Fibroblast of skin of back (primary cell): ENCODE measurements around the gene NDUFS2. TPM values are rescaled to one million over a fixed set of nuclear protein-coding genes. Genes with fewer than 3 reads are reported as not detected.
A peak's percentile ranks its signal among the peaks of the same experiment; 100 is the strongest.

Experiments used
- DNase-seq: peaks from one replicate; pipeline ENCODE4 v3.0.0-alpha.2; 2013
- polyA plus RNA-seq, 2 experiments: library from polyadenylated mRNA; unstranded; fragments of 120-200 nt; gene quantifications; one replicate each; pipeline ENCODE4 v1.2.1, GENCODE V29; 2013; ENCODE audit not compliant: insufficient read length in 2 of 2

NDUFS2 gene
- 137 TPM for polyA plus RNA-seq (2013, experiment 1 of 2; ENCODE audit: insufficient read length)
- polyA plus RNA-seq (2013, experiment 2 of 2; ENCODE audit: insufficient read length) = 119 TPM

DNA sequence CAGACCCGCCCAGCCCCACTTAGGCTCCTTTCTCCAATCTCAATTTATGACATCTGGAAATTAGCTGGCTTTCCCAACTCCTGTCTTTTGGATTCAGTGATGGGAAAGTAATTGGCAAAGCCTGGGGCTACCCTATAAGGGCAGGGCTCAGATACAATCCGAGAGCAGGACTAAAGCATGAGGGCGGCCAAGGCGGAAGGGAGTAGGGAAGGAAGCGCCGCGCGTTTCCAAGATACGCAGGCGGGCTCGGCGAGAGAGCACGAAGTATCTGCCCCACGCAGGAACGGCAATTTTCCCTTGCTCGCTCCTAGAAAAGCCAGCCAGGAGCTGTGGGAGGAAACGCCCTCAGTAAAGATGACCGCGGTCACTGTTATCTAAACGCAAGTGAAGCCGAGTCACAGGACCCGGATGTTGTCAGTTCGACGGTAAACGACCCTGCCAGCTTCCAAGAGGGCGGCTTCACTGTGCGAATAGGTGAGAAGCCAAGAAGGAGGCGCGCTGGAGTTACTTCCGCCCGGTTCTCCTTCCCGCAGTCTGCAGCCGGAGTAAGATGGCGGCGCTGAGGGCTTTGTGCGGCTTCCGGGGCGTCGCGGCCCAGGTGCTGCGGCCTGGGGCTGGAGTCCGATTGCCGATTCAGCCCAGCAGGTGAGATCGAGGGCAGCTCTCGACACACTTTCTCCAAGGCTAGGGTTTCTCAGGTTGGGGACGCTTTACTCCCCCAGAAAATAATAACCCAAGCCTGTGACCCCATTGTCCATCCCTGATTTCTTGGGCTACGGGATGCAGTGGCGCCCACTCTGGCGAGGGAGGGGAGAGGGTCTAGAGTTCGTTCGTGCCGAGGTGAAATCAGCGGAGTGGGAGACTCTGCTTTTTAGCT is at the start of gene NDUFS2:
NDUFS2 (plus strand) TSS at position 532 of the 877 bp plus-strand sequence; CDS start at position 551, 19 bp downstream.
- DNase-seq = peak; percentile 99

DNA sequence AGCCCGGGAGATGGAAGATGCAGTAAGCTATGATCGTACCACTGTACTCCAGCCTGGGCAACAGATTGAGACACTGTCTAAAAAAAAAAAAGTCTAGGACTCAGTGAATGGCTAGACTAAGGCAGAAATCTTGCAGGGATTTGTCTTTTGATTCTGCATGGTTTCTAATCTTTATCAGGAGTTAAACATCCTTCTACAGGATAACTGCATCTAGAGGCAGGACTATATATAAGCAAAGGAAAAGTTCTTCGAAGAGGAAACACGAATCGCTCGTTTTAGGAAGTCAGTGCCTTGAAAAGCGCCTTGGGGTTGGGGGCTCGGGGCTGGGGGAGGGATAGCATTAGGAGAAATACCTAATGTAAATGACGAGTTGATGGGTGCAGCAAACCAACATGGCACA is 49.0 kb upstream of the NDUFS2 start:
- no peak for DNase-seq

DNA sequence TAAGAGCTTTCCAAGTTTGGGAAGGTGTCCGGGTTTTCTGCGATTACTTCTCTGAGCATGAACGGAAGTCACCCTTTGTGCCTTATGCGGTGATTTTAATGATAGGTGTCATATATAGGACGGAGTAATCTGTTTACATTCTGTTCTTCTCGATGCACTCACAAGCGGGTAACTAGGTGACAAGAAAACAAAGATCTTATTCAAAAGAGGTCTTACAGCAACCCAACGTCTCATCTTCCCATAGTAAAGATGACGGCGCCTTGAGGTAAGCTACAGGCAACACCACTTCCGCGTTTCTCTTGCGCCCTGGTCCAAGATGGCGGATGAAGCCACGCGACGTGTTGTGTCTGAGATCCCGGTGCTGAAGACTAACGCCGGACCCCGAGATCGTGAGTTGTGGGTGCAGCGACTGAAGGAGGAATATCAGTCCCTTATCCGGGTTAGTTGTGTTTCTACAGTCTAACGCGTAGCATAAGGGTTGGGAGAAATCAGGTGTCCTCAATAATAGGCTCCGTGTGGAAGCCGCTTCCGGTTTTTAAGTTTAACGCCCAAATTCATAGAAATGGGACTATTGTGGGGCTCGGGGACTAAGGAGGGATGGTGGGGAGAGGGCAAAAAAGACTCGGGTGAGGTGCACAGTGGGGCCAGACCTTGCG is 48.4 kb upstream of the NDUFS2 start, which contains the start of gene UFC1:
UFC1 (plus strand) TSS at position 297 of the 656 bp plus-strand sequence; CDS start at position 317, 20 bp downstream.
- DNase-seq = peak; percentile 89

DNA sequence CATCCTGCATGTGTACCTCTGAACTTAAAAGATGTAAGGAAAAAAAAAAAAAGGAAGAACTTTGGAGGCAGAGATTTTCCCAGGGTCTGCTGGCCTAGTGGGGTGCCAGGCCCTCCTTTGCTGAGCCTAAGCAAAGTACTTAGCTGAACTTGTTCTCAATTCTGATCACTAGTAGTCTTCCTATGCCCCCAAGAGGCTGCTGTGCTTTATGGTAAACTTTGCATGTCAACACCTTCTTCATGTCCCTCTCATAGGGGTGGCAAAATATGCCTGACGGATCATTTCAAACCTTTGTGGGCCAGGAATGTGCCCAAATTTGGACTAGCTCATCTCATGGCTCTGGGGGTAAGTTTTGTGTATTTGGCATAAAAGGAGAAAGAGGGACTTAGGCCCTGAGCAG is 44.3 kb upstream of the NDUFS2 start:
- DNase-seq = no peak

DNA sequence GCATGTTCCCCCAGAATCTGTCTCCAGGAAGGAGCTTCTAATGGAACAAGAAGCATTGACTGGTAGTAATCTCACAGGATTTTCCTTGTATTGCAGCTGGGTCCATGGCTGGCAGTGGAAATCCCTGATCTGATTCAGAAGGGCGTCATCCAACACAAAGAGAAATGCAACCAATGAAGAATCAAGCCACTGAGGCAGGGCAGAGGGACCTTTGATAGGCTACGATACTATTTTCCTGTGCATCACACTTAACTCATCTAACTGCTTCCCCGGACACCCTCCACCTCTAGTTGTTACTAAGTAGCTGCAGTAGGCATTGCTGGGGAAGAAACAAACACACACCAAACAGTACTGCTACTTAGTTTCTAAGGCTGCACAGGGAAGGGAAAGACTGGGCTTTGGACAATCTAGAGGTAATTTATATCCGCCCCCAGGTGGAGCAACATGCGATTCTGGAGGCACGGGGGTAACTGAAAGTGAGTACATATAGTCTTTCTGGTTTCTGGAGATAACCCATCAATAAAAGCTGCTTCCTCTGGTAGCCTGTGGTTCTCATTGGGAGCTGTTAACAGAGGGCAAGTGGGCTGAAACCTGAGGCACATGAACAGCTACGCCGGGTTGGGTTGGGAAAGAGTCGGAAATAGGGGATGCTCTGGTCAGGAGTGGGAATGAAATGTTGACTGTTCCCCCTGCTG is 43.7 kb upstream of the NDUFS2 start:
- no peak for DNase-seq

DNA sequence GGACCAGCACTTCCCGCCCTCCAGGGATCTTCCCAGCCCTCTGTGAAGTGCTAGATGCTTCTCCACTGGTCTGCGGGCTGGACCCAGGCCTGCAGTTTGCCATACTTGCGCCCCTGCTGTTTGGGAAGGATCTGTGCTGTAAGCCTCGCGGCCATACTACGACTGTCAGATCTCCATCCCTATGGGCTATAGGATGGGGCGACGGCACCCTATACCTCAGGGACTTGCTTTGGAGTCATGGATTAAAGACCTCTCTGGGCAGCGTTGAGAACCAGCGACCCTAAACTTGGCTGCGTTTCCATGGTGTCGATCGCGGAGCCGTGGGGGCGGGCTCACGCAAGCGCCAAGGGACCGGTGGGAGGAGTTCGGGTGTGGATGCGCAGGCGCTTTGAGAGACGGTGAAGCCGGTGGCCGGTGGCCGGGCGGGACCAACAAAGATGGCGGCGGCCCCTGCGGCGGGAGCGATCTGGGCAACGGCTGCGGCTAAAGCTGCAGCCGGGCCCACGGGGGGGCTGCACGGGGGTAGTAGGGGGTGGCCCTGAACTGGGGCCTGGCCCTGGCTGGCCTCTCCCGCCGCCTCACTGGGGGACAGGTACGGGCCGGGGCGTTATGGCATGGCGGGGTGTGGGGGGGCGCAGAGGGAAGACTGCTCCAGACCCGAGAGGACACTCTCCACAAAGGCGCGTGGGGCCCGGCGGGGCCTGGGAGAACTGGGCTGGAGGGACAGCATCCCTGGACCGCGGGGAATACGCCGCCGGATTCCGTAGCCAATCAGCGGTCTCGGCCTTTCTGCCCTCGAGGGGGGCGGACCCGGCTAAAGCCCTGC is 42.9 kb upstream of the NDUFS2 start, which contains the start of gene USP21:
USP21 (plus strand) TSS at position 414 of the 826 bp plus-strand sequence. CDS start 1,141 bp downstream, outside the sequence.
- peak; percentile 87 for DNase-seq

DNA sequence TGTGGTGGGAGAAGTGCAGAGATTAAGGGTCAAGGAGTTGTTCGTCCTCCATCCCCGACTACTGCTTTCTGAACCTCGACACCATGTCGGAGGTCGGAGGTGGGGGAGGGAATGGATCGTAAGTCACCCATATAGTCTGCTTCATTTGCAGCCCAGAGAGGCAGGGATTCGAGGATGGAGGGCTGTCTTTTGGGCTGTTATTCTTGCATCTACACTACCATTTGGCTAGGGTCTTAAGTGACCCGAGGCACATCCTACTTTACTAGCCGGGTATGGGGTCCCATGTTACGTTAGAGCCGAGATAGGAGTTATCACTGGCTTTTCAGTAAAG is 42.3 kb upstream of the NDUFS2 start:
- no peak for DNase-seq

DNA sequence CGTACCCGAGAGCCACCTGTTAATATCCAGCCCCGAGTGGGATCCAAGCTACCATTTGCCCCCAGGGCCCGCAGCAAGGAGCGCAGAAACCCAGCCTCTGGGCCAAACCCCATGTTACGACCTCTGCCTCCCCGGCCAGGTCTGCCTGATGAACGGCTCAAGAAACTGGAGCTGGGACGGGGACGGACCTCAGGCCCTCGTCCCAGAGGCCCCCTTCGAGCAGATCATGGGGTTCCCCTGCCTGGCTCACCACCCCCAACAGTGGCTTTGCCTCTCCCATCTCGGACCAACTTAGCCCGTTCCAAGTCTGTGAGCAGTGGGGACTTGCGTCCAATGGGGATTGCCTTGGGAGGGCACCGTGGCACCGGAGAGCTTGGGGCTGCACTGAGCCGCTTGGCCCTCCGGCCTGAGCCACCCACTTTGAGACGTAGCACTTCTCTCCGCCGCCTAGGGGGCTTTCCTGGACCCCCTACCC is 41.5 kb upstream of the NDUFS2 start:
- no peak for DNase-seq

DNA sequence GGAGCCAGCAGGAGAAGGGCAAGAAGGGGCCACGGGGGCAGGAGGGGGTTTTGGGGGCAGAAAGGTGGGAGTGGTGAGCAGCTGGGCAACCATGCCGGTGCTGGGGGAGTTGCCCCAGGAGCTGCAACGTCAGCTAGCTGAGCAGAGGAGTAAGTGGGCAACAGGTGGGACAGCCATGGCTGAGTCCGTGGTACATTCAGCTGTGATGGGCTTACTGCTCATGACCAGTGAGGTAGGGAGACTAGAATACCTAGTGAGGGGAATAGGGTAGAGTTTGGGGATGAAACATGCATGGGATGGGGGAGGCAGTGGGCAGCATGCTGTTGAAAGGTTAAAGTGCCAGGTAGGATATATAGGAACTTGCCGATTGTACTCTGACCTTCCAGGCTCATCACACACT is 40.5 kb upstream of the NDUFS2 start:
- no peak for DNase-seq

DNA sequence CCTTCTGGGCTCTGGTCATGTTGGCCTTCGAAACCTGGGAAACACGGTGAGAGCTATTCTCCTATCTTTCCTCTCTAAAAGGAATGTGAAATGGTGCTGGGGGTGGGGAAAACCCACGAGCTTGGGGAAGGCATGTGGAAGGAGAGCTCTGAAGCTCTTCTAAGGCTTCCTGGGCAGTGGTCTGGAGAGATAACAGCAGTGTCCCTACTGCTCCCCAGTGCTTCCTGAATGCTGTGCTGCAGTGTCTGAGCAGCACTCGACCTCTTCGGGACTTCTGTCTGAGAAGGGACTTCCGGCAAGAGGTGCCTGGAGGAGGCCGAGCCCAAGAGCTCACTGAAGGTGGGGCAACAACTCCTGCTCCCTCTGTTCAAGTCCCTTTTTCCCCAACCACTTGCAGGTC is 40.1 kb upstream of the NDUFS2 start:
- DNase-seq = no peak

DNA sequence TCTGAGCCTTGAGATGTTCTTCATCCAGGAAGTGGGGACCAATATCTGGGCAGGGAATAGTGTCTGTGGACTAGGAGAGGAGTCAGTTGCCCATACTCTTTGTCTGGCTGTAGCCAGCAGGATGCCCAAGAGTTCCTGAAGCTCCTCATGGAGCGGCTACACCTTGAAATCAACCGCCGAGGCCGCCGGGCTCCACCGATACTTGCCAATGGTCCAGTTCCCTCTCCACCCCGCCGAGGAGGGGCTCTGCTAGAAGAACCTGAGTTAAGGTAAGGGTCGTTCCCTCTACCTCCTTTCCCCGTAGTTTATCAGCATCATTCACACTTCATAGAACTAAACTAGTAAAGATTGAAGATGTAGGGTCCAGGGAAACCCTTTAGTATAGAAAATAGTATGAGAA is 39.4 kb upstream of the NDUFS2 start:
- DNase-seq = no peak

DNA sequence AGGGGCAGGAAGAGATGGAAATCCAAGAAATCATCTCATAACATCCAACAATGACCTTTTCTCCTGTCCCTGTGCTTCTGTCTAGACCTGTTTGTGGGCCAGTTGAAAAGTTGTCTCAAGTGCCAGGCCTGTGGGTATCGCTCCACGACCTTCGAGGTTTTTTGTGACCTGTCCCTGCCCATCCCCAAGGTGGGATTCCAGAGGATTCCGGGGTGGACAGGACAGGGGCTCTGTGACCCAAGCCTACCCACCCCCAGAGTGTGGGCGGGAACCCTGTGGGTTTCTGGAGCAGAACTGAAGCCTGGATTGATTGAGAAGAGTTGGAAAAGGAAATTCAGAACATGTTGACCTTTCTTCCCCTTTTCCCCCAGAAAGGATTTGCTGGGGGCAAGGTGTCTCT is 38.4 kb upstream of the NDUFS2 start:
- DNase-seq = no peak

DNA sequence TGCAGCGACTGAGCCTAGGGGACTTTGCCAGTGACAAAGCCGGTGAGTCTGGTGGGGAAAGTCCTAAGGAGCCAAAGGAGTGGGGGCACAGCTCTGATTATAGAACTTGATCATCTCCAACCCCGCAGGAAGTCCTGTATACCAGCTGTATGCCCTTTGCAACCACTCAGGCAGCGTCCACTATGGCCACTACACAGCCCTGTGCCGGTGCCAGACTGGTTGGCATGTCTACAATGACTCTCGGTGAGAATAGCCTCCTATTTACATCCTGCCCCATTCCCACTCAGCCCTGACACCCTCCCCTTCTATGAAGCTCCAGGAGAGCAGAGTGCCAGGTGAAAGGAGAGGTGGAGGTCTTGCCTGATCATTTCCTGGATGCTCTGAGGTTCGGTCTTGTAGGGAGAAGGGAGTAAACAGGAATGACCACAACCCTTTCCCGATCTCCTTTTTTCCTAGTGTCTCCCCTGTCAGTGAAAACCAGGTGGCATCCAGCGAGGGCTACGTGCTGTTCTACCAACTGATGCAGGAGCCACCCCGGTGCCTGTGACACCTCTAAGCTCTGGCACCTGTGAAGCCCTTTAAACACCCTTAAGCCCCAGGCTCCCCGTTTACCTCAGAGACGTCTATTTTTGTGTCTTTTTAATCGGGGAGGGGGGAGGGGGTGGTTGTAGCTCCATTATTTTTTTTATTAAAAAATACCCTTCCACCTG is 37.1 kb upstream of the NDUFS2 start:
- no peak for DNase-seq

DNA sequence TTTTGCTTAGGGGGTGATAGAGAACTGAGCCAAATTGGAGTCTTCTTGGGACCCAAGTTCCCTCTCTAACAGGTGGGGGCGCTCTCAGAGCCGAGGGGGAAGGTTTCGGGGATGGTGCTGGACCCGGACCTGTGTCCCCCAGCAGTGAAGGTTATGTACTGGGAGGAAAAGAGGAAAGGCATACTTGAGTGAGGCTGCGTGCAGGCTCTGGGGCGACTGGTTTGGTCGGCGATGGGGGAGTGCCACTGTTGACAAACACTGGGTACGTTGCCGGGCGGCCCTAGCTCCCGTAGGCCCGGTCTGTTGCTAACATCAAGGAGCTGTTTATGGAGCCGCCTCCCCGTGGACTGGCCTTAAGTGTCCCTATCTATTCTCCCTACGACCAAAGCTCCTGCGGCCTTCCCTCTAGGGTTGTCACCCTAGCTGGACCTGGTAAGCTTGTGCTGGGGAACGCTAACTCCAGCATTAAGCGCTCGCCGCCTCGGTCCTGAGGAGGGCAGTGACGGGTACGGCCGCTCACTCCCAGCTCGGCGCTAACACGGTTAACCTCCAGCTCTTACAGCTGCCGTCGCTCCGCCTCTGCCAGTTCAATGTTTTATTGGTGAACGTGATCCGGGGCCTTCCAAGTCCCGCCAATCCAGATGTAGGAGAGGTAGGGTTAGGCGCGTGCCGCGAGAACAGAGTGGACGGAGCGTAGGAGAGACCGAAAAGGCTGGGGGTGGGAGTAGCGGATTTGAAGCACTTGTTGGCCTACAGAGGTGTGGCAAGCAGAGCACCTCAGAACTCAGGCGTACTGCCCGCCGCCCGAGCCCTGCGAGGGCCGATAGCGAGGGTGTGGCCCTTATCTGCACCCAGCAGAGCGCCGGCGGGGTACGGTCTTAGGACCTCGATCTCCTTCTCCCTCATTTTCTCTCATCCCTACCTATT is 36.2 kb upstream of the NDUFS2 start, which contains the start of gene PPOX:
PPOX (plus strand) TSS at position 685 of the 927 bp plus-strand sequence. CDS start 422 bp downstream, outside the sequence.
- peak; percentile 98 for DNase-seq

DNA sequence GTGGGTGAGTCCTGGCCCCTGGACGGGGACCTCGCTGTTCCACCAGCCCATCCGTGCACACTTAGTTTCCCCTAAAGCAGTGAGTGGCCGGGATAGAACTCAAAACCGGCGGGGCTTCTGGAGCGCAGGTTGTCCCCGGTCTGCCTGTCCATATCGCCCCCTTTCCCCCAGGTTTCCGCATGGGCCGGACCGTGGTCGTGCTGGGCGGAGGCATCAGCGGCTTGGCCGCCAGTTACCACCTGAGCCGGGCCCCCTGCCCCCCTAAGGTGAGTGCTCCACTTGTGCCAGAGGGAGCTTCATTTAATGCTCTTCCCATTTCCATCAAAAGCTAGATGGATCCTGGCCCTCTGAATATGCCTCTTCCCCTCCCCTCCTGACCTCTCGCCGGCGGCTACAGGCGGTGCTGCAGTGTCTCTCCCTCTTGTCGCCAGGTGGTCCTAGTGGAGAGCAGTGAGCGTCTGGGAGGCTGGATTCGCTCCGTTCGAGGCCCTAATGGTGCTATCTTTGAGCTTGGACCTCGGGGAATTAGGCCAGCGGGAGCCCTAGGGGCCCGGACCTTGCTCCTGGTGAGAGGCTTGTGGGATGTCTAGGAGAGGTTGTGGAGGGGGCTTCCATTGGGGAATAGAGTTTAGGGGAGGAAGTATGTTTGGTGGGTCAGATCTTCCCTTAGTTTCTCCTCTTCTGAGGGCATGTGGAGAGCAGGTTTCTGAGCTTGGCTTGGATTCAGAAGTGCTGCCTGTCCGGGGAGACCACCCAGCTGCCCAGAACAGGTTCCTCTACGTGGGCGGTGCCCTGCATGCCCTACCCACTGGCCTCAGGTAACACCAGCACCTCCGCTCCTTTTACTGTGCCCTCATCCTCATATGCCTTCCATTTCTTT is 35.3 kb upstream of the NDUFS2 start:
- DNase-seq = no peak

DNA sequence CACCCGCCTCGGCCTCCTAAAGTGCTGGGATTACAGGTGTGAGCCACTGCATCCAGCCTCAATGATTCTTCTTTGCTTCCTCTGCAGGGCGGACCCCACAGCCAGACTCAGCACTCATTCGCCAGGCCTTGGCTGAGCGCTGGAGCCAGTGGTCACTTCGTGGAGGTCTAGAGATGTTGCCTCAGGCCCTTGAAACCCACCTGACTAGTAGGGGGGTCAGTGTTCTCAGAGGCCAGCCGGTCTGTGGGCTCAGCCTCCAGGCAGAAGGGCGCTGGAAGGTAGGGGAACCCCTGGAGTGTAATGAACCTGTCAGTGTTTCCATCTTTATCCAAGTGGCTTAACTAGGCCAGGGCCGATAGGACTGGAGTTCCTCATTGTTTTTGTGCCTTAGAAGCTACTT is 33.3 kb upstream of the NDUFS2 start:
- DNase-seq = no peak

DNA sequence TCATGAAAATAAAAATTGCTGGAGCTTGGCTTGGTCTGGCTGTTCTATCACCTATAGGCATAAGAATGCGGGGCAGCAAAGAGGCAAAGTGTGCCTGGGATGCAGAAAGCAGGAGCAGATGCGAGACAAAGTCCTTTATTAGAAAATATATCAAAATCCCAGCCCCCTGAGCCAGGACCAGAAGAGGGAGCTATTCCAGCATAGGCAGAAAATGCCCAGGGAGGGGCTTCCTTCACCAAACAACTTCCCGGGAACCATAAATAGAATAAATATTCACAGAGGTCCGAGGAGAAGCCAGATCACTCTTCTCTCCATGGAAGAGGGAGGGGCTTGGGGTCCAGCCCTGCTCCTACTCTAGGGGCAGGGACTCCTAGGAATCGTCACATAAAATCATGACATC is 31.0 kb upstream of the NDUFS2 start:
- DNase-seq = no peak

DNA sequence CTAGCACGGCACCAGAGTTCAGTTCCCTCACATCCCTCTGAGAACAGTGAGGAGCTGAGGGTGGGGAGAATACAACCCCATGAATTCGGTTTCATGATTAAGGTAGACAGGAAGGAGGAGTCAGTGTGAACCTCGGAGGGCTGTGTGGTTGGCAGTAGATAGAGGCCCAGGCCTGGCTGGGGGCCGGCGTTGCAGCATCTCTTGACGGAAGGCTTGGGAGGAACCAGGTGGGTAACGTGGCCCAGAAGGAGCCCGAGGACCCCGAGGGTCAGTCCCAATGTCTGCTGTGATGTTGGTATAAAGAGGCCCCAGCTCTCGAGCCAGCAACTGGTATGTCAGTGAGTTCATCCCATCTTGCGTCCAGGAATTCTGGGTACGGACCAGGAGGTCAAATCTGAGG is 30.5 kb upstream of the NDUFS2 start:
- no peak for DNase-seq

DNA sequence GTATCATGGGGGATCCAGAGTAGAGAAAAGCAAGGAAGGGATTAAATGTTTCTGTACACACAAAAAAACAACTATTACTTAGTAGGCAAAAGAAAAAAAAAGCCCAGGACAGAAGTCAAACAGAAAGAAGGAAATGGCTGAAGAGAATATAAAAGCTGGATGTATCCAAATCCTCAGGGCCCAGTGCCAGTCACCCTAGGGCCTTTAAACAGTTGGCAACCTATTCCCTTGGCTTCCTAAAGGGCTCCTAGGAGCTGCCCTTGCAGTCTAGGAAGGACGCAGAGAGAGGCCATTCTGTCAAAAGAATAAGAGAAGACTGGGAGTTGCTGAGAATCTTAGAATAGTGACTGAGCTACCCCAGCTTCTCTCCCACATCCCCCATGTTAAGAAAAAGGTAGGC is 29.8 kb upstream of the NDUFS2 start:
- no peak for DNase-seq
